IPS-18c (cell line): ENCODE measurements around the gene RBMXL2.

Source experiments
- H3K4me3 ChIP-seq: 2 replicates; pipeline ENCODE4 v1.7.0; 2013; ENCODE audit warnings: low read depth, mild to moderate bottlenecking, low read length, moderate library complexity; ENCODE audit not compliant: insufficient read depth
- H3K9me3 ChIP-seq: one replicate; pipeline ENCODE4 v1.6.1; 2013; ENCODE audit warnings: mild to moderate bottlenecking, low read length, moderate library complexity; ENCODE audit not compliant: control insufficient read depth, insufficient read depth

Gene RBMXL2

DNA sequence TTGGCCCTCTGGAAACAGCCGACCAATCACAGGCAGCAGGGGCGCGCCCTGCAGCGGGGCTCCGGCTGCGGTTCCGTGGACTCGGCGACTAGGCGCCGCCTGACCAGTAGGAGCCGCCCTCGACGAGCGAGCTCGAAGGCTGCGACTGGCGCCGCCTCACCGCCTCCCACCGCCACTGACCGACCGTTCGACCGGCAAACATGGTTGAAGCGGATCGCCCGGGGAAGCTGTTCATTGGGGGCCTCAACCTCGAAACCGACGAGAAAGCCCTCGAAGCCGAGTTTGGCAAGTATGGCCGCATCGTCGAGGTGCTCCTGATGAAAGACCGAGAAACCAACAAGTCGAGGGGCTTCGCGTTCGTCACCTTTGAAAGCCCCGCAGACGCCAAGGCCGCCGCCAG lies at the start of gene RBMXL2:
RBMXL2 (plus strand) TSS at position 78 of the 400 bp plus-strand sequence; CDS start at position 201, 123 bp downstream.
- peaks cover 9% of the 10 kb centered on the region for H3K9me3 ChIP-seq
- no peak within 1 kb of the TSS for H3K4me3 ChIP-seq

- H3K4me3 ChIP-seq = no peak overlapping the region
Observed at GRCh38 chr11:7046474-7047175, 42.2 kb upstream of the RBMXL2 start.

GRCh38 chr11:7050191-7050590 lies 38.6 kb upstream of the RBMXL2 start:
- no peaks in the 10 kb centered on the region for H3K9me3 ChIP-seq

More at GRCh38 chr11:7046474-7047175, 42.2 kb upstream of the RBMXL2 start:
- H3K9me3 ChIP-seq = no peaks in the 10 kb centered on the region

GRCh38 chr11:7056828-7057513 lies 31.8 kb upstream of the RBMXL2 start:
- no peak overlapping the region for H3K4me3 ChIP-seq

More at GRCh38 chr11:7050191-7050590, 38.6 kb upstream of the RBMXL2 start:
- H3K4me3 ChIP-seq = no peak overlapping the region

GRCh38 chr11:7057641-7058040 lies 31.2 kb upstream of the RBMXL2 start:
- H3K4me3 ChIP-seq = no peak overlapping the region
- H3K9me3 ChIP-seq = no peaks in the 10 kb centered on the region

More at GRCh38 chr11:7056828-7057513, 31.8 kb upstream of the RBMXL2 start:
- H3K9me3 ChIP-seq = no peaks in the 10 kb centered on the region

DNA sequence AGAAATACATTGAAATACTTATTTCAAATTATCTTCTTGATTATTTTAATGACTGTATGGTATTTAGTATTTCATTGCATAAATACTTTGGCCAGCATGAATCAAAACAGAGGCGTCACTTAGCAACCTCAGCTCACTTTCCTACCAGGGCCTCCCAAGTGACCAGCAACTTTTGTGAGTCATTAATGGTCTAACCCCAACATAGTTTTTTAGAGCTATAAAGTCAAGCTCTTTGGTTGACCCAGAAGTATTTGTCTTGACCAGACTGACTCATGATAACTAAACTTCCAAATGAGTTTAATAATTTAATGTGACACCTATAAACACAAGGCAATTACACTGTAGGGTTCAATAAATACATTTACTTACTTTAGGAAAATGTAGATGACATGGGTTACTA lies 27.9 kb upstream of the RBMXL2 start:
- no peak overlapping the region for H3K4me3 ChIP-seq
- no peaks in the 10 kb centered on the region for H3K9me3 ChIP-seq

GRCh38 chr11:7062534-7062933 lies 26.3 kb upstream of the RBMXL2 start:
- Histone ChIP-seq H3K9me3 (no peaks in the 10 kb centered on the region), H3K4me3 (no peak overlapping the region)

DNA sequence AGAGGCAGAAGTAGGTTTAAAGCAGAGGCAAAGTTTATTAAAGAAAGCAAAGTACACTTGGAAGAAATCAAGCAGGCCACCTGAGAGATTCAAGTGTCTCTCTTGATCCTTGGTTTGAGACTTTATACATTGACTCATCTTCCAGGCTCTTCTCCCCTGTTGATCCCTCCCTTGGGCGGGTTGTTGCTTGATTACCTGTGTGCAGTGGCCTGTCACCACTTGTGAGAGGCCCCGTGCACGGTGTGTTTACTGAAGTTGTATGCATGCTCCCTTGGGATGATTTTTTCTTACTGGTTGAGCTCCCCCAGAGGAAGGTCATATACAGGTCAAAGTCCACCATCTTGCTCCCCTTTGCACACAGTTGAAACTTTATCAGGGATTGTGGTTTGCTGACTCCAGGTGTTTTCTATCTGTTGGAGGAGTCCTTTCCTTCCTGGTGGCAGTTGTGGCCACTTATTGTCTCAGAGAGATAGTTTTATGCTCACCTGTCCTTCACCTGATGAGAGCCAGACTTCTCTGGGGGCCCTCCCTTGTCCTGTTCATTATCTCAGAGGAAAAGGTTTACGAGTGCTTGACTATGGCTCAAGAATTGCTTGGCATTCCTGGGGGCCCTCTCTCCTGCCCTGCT lies 16.3 kb upstream of the RBMXL2 start:
- no peaks in the 10 kb centered on the region for H3K9me3 ChIP-seq
- no peak overlapping the region for H3K4me3 ChIP-seq

DNA sequence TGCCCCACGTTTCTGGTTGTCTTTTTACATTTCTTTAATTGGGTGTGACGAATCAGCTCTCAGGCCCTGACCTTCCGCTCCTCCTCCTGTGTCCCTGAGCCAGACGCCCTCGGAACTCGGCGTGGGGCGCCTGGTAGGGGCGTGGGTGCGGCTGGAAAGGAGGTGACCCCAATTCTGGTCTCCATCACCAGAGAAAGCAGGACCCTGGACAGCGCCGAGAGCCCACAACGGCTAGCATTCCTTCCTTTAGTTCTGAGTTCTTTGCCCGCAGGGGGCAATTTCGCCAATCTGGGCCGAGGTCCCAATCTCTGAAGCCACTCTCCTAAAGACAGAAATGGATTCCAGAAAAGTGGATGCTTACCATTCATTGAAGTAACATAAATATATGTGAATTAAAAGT lies 11.7 kb upstream of the RBMXL2 start:
- Histone ChIP-seq H3K9me3 (peaks cover 4% of the 10 kb centered on the region), H3K4me3 (no peak overlapping the region)

DNA sequence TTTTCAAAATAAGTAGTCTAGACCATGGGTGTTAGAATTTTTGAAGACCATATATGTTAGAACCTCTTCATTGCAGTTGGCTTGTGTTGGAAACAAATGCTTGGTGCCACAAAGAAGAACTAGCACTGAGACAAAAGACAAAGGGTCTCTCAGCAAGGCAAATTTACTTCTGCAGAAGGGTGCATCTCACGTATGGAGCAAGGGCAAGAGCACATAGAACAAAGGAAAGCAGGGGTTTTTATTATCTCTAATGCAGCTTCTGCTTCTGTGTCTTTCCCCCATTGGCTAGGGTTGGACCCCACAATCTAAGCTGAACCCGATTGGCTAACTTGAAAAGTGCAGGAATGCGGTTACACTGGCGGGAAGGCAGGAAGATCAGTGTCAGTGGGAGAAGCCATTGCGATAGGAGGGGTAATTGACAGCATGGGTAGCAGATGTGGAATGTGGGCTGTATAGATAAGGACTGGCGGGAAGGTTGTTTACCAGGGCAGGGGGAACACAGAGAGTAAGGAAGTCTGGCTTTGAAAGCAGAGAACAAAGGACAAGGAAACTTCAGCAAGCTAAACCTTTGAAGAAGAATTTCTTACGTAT lies 9.2 kb upstream of the RBMXL2 start:
- Histone ChIP-seq H3K4me3 (no peak overlapping the region), H3K9me3 (peaks cover 7% of the 10 kb centered on the region)

DNA sequence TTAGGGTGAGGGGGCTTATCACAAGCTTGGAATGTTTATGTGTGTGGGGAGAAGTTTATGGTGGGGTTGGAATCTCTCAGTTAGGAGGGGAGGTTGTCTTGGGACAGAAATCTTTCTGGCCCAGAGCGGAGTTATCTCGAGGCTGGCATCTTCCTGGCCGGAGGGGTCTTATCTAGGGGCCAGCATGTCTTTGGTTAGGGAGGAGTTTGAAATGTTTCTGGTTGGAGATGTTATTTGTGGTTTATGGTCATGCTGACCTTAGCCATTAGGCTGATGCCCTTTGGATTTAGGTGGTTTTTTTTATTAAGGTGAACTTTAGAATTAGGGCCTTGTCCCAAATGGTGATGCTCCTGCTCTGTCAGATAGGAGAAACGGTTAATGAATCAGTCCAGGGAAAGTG lies 7.9 kb upstream of the RBMXL2 start:
- Histone ChIP-seq H3K9me3 (peaks cover 7% of the 10 kb centered on the region), H3K4me3 (no peak overlapping the region)

- Histone ChIP-seq H3K9me3 (peaks cover 7% of the 10 kb centered on the region), H3K4me3 (no peak overlapping the region)
Observed at GRCh38 chr11:7081441-7081840, 7.4 kb upstream of the RBMXL2 start.

DNA sequence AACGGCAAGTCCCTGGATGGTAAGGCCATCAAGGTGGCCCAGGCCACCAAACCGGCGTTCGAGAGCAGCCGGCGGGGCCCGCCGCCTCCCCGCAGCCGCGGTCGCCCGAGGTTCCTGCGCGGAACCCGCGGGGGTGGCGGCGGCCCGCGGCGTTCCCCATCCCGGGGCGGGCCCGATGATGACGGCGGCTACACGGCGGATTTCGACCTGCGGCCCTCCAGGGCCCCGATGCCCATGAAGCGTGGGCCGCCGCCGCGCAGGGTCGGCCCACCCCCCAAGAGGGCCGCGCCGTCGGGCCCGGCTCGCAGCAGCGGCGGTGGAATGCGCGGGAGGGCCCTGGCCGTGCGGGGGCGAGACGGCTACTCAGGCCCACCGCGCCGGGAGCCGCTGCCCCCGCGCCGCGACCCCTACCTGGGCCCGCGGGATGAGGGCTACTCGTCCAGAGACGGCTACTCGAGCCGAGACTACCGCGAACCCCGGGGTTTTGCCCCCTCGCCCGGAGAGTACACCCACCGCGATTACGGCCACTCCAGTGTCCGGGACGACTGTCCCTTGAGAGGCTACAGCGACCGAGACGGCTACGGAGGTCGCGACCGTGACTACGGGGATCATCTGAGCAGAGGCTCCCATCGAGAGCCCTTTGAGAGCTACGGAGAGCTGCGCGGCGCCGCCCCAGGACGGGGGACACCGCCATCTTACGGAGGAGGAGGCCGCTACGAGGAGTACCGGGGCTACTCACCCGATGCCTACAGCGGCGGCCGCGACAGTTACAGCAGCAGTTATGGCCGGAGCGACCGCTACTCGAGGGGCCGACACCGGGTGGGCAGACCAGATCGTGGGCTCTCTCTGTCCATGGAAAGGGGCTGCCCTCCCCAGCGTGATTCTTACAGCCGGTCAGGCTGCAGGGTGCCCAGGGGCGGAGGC lies 792 bp downstream of the RBMXL2 start:
- no peak overlapping the region for H3K4me3 ChIP-seq
- peaks cover 9% of the 10 kb centered on the region for H3K9me3 ChIP-seq

DNA sequence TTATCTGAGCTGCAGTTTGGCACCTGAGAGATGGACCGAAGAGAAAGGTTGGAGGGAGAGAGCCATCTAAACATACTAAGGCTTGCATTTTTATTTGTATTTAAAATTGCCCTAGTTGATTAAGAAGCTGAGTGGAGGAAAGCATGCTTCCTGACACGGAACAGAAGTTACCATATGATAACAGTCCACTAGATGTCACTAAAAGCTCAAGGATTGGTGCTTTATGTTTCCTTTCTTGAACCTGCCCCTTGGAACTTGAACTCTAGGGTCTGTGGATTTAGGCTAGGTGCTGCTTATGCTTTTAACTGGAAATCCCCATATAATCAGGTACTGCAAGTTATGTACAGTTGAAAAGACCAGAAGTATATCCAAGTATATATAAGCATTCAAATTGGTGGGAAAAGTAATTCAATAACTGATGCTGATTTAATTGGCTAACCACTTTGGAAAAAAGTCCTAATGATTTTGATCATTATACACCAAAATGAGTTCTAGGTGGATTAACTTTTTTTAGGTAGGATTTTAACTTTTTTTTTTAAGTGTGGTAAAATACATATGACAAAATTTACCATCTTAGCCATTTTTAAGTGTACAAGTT lies 9.5 kb downstream of the RBMXL2 start:
- H3K9me3 ChIP-seq = no peaks in the 10 kb centered on the region
- H3K4me3 ChIP-seq = no peak overlapping the region

GRCh38 chr11:7115780-7116179 lies 27.0 kb downstream of the RBMXL2 start:
- Histone ChIP-seq H3K4me3 (no peak overlapping the region), H3K9me3 (no peaks in the 10 kb centered on the region)

DNA sequence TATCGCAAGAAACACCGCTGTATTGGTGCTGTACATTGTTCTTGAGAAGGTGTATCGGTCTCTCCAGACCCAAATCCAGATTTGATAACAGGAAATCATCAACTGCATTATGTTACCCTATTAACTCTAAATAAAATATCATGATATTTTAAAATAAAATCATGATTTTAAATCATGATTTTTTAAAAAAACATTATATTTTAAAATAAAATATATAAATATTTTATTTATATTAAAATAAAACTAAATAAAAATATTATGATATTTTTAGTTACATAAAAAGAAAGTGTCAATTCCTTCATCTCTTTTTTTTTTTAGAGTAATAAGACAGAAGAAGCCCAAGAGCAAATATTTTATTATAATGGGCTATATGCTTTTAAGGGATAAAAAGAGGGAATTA lies 27.6 kb downstream of the RBMXL2 start:
- no peaks in the 10 kb centered on the region for H3K9me3 ChIP-seq
- H3K4me3 ChIP-seq = no peak overlapping the region
